ENCODE results near the gene F9.

GRCh38 chrX:139483699-139484098, 46.8 kb upstream of the F9 start:
- TF ChIP-seq SP1 (IDR thresholded peaks at IDR 0.05) (no peak), PKNOX1 (IDR thresholded peaks at IDR 0.05) (no peak), TARDBP (IDR thresholded peaks at IDR 0.05) (no peak), SUZ12 (IDR thresholded peaks at IDR 0.05) (no peak), FOXM1 (IDR thresholded peaks at IDR 0.05; ENCODE audit: borderline replicate concordance) (no peak), HDGF (IDR thresholded peaks at IDR 0.05; ENCODE audit: borderline replicate concordance) (no peak), BHLHE40 (IDR thresholded peaks at IDR 0.05; ENCODE audit: borderline replicate concordance) (no peak), FOXK2 (IDR thresholded peaks at IDR 0.05) (no peak), ARNT (IDR thresholded peaks at IDR 0.05) (no peak), FOXA1 (IDR thresholded peaks at IDR 0.05) (no peak), NFRKB (IDR thresholded peaks at IDR 0.05) (no peak), ELF4 (IDR thresholded peaks at IDR 0.05) (no peak)
